A204.1 (cell line): ENCODE results near the gene ZNF579.

Experiments
- FAIRE-seq: peaks from 2 replicates; lab custom pipeline; 2012; peaks lifted over from hg19 to GRCh38; lab: Jason Lieb, UNC

ZNF579 gene

GRCh38 chr19:55611983-55612645 is 31.5 kb upstream of the ZNF579 start:
- FAIRE-seq, result no peak

DNA sequence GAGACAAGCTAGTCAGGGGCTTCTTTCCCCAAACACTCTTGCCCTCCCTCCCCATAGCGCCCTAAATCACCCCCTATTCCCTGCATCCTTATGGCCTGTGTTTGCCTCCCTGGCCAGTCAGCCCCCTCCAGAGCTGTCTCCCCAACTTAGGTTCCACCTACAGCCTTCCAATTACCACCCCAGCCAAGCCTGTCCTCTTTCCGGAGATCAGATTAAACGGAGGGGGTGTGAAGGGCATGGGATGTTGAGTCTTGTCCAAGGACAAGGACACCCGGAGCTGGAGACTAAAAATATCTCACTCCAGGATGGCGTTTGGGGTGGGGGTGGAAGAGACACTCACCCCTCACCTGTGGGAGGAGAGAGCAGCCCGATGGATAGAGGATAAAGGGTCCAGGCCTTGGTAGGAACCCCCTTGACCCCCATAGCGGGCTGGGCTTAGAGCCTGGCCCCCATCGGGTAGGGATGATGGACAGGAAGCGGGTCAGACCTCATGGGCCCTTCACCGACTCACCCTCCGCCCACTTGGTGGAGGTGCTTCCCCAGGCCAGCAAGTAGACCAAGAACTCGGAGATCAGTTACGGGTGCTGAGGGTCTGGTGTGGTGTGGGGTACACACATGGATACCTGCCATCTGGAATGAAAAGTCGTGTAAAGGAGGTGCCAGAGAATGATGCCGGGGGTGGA is 30.8 kb upstream of the ZNF579 start:
- FAIRE-seq, result no peak

GRCh38 chr19:55609326-55609725 is 28.7 kb upstream of the ZNF579 start:
- FAIRE-seq, result no peak

DNA sequence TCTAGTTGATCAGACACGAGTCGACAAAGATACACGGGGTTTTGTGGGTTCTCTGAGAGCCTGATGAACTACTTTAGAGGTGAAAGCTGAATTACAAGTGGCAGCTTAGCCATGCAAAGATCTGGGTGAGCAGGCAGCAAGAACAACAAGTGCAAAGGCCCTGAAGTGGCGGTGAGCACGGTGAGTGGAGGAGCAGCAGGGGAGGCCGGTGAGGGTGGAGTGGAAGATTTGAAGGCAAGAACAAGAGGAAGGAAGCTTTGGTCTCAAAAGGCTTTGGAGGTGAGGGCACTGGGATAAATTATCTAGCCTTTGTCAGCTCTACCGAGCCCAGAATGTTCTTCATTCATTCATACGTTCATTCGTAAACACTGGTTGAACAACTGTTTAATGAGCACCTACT is 26.2 kb upstream of the ZNF579 start:
- no peak for FAIRE-seq

GRCh38 chr19:55606471-55606787 is 25.8 kb upstream of the ZNF579 start:
- FAIRE-seq, result no peak

DNA sequence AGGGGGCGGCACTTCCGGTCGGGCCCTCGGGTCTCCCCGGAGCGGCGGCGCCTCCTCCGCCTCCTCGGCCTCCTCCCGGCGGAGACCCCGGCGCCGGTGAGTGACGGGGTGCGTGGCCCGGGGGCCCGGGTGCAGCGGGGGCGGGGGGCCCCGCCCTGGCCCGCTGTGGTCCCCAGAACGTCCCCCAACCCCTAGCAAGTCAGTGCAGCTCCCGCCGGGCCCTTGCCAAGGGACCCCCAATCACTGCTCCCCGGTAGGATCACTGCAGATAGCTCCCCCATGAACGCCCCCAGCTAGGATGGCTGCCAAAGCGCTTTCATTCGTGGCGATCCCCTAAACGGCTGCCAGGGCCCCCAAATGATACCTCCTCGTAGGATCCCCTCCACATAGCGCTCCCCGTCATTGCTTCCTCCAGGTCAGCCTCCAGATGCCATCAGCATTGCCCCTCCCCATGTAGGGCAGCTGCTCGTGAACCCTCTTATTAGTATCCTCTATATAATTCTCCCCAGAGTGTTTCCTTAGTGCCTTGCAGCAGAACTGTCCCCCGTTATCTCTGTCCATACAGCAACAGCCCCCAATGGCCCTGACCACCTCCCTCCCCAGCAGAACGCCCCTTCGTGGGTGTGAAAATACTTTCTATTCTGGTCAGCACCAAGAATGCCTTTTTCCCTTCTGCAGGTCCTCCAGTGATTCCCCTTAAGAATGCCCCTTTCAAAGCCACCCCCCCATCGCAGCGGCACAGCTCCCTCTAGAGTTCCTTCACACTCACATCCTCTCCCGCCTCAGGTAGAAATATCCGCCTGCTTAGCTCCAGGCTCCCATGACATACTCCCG is 25.2 kb upstream of the ZNF579 start, which contains the start of gene ZNF865:
ZNF865 (plus strand) TSS at position 11 of the 834 bp plus-strand sequence. CDS start 7,972 bp downstream, outside the sequence.
- FAIRE-seq, result no peak

GRCh38 chr19:55605207-55605636 is 24.6 kb upstream of the ZNF579 start:
- FAIRE-seq, result peak; percentile 83

DNA sequence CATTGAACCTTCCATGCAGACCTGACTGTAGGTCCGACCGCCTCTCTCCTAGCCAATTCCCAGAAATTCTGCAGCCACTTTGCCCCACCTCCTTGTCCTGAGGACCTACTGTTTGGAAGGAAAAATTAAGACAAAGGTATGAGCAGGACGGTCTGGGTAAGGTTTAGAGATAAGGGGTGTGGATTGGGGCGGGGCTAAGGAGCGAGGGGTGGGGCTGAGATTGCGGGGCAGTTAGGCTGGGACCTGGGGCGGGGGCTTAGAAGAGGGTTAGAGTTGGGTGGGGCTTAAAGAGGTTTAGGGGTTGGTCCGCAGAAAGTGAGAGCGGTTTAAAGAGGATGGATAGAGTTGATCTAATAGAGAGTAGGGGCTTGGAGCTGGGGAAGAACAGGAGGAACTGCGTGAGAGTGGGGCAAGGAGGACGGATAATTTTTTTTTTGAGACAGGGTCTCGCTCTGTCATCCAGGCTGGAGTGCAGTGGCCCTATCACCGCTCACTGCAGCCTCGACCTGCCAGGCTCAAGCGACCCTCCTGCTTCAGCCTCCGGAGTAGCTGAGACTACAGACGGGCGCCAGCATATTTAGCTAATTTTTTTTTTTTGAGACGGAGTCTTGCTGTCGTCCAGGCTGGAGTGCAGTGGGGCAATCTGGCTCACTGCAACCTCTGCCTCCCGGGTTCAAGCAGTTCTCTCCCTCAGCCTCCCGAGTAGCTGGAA is 23.1 kb upstream of the ZNF579 start:
- FAIRE-seq, result no peak

GRCh38 chr19:55603115-55603514 is 22.5 kb upstream of the ZNF579 start:
- no peak for FAIRE-seq

- no peak for FAIRE-seq
Measured at GRCh38 chr19:55602104-55603001, 21.7 kb upstream of the ZNF579 start.

- FAIRE-seq, result no peak
Measured at GRCh38 chr19:55601084-55601483, 20.4 kb upstream of the ZNF579 start.

DNA sequence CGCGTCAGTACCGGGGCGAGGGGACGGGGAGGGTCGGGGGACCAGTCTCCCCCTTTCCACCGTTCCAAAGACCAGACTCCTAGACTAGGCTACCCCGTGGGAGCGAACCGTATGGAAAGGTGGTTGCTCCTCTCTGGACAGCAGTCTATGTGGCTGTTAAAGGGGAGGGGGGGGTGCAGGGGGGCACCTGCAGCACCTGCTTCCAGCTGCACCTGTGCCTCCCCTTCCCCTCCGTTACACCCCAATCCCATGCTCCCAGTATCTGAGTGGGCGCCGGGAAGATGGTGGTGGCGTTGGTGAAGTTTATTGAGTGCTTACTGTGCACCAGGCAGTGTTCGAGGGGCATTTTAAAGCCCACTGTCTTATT is 20.0 kb upstream of the ZNF579 start:
- no peak for FAIRE-seq

- no peak for FAIRE-seq
Measured at GRCh38 chr19:55599842-55600661, 19.4 kb upstream of the ZNF579 start, which contains the start of gene ZNF524. ZNF524 (plus strand) TSS chr19:55600288; CDS start chr19:55602113, 1,825 bp downstream.

DNA sequence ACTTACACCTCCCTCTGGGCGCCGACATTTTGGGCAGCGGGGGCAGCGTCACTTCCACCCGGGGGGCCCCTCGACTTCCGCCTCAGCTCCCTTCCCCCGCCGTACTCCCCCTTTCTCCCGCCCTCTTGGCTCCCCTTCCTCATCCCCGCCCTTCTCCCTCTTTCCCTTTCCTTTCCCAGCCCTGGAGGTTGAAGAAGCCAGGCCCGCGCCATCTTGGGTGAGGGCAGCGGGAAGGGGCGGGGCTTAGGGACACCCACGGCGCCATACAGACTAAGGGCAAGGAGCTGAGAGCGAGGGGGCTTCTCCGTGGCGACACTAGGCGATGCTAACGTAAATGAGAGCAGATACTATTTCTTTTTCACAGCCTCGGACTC is 18.8 kb upstream of the ZNF579 start, which contains the start of gene FIZ1:
FIZ1 (minus strand) TSS at position 50 of the 374 bp plus-strand sequence. CDS start 1,652 bp downstream, outside the sequence.
- FAIRE-seq, result peak; percentile 97

- FAIRE-seq, result peak; percentile 98
Measured at GRCh38 chr19:55598719-55599467, 18.2 kb upstream of the ZNF579 start.

- FAIRE-seq, result no peak
Measured at GRCh38 chr19:55598034-55598433, 17.4 kb upstream of the ZNF579 start.

DNA sequence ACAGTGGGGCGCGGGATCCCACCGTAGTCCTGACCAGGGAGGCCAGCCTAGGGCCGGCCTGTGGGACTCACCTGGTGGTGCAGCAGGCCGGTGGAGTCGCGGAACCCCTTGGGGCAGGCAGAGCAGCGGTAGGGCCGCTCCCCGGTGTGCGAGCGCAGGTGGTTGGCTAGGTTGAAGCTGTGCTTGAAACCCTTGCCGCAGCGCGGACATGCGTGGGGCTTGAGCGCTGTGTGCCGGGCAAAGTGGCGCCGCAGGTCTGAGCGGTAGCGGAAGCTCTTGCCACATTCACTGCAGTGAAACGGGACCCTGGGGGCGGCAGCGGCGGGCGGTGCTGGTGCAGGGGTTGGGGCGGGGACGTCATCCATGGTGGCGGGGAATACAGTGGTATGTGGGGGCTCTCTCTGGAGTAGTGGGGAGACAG is 16.9 kb upstream of the ZNF579 start:
- no peak for FAIRE-seq

DNA sequence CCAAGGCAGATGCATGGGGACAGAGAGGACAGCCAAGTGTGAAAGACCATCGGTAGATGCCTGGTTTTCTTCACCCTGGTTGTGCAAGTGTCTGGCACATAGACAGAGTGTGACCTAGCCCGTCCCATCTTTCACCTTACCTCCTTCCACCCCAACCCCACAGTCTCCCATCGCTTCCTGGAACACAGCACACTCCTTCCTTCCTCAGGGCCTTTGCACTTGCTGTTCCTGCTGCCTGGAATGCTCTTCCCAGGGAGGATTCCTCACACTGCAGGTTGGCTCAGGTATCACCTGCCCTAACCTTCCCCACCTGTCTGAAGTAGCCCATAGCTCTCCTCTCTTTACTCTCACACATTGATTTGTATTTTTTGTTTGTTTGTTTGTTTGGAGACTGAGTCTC is 15.7 kb upstream of the ZNF579 start:
- no peak for FAIRE-seq

DNA sequence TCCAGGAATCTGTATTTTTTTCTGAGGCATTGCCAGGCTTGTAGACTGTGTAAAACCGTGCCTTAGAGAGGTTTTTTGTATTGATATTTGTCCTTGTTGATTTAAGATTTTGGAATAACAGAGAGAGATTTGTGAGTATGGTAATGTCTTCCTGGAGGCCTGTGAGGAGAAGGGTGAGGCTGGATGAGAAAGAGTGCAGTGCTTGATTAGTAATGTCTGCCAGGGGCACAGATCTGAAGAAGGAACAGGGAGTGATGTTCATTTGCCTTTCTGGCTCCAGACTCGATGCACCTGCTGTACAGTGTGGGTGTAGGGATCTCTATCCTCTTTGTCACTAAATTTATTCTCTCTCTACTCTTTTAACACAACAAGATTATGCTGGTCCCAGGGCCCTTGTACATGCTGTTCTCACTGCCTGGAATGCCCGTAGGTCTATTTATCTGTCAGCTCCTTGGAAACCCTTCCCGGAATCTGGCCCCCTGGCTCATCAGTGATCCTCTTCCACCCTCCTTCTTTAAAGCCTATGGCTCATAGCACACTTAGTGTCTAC is 14.4 kb upstream of the ZNF579 start:
- FAIRE-seq, result no peak
